Fibroblast of pulmonary artery (primary cell): ENCODE data around the gene TMC1.

Experiments
- DNase-seq: peaks from one replicate; pipeline ENCODE4 v3.0.0-alpha.2; 2010; ENCODE audit warnings: low read depth
- H3K4me3 ChIP-seq: replicated peaks from 2 replicates; pipeline ENCODE4 v1.5.1; 2011; ENCODE audit warnings: low read depth, mild to moderate bottlenecking, control low read depth, low read length, moderate library complexity
- CTCF ChIP-seq: IDR thresholded peaks from 2 replicates; pipeline ENCODE4 v1.5.1; 2011; ENCODE audit warnings: mild to moderate bottlenecking, control low read depth, low read length, inconsistent platforms; ENCODE audit errors: missing control alignments

TMC1 gene

GRCh38 chr9:72527801-72528195, 6.4 kb downstream of the TMC1 start:
- peak overlapping the region; percentile 2 for H3K4me3 ChIP-seq
- TF ChIP-seq CTCF: no peak
- DNase-seq: no peak

GRCh38 chr9:72529531-72529930, 8.1 kb downstream of the TMC1 start:
- no peak overlapping the region for H3K4me3 ChIP-seq
- no peak for DNase-seq
- no peak for TF ChIP-seq CTCF

DNA sequence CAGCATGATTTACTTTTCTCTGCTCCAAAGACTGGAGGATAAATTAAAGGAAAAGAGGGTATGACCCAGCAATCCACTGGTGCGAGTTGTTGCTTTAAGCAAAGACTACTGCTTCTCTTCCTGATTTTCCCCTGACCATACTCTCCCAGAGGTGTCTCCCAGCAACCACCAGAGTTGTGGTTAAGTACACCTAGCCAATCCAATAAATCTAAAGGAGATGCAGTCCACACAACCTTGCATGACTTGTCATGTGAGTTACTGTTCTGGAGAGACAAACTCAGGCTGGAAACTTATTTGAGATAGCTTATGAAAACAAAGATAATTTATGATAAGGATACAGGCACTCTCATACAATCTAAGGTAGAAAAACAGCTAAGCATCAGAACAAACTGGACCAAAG, 11.9 kb downstream of the TMC1 start:
- no peak for TF ChIP-seq CTCF
- no peak for DNase-seq
- no peak overlapping the region for H3K4me3 ChIP-seq

GRCh38 chr9:72534931-72535330, 13.5 kb downstream of the TMC1 start:
- DNase-seq: no peak
- H3K4me3 ChIP-seq: no peak overlapping the region
- TF ChIP-seq CTCF: no peak

GRCh38 chr9:72537011-72537545, 15.7 kb downstream of the TMC1 start:
- no peak overlapping the region for H3K4me3 ChIP-seq
- DNase-seq: no peak
- TF ChIP-seq CTCF: no peak

DNA sequence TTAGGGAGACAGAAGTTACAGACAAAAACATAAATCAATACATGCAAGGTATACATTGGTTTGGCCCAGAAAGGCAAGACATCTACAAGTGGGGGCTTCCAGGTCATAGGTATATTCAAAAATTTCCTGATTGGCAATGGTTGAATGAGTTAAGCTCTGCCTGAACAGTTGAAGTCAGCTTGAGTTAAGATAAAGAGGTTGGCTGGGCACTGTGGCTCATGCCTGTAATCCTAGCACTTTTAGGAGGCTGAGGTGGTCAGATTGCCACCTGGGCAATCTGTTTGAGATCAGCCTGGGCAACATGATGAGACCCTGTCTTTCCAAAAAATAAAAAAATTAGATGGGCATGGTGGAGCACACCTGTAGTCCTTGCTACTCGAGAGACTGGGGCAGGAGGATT, 16.3 kb downstream of the TMC1 start:
- DNase-seq: no peak
- no peak for TF ChIP-seq CTCF
- no peak overlapping the region for H3K4me3 ChIP-seq

DNA sequence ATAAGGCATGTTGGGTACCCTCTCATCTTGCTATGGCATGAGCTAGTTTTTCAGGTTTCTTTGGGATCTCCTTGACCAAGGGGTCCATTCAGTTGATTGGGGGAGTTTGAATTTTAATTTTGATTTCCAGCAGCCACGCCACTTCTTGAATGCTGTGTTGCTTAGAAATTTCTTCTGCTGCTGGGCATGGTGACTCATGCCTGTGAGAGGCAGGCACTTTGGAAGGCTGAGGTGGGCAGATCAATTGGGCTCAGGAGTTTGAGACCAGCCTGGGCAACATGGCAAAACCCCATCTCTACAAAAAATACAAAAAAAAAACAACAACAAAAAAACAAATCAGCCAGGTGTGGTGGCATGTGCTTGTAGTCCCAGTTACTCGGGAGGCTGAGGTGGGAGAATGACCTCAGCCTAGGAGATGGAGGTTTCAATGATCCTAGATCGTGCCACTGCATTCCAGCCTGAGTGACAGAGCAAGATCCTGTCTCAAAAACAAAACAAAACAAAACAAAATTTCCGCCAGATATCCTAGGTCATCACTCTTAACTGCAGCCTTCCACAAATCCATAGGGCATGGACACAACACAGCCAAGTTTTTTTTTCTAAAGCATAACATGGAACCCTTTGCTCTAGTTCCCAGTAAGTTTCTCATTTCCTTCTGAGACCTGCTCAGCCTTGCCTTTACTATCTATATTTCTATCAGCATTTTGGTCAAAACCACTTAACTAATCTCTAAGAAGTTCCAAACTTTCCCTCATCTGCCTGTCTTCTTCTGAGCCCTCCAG, 17.7 kb downstream of the TMC1 start:
- H3K4me3 ChIP-seq: no peak overlapping the region
- no peak for TF ChIP-seq CTCF
- DNase-seq: no peak
